Neural cell (in vitro differentiated cells): Measurements from ENCODE around the gene SLC19A1.

Source experiments
- CTCF ChIP-seq: fragments of 450-650 bp; IDR thresholded peaks from 2 replicates; pipeline ENCODE4 v1.5.1; 2014; ENCODE audit warnings: antibody characterized with exemption, mild to moderate bottlenecking, moderate library complexity; ENCODE audit not compliant: poor library complexity, severe bottlenecking
- EP300 ChIP-seq: fragments of 450-650 bp; conservative IDR thresholded peaks from 2 replicates; pipeline ENCODE4 v1.6.1; 2014; ENCODE audit warnings: antibody characterized with exemption, mild to moderate bottlenecking, moderate library complexity; ENCODE audit not compliant: poor library complexity, severe bottlenecking
- EZH2 ChIP-seq: fragments of 200-600, 300-800 bp; shearing (Covaris generic), sonication (generic); IDR thresholded peaks from 2 replicates; pipeline ENCODE4 v1.6.1; 2014; ENCODE audit warnings: antibody characterized with exemption, low read length, borderline replicate concordance, mild to moderate bottlenecking; ENCODE audit not compliant: insufficient read depth, poor library complexity, severe bottlenecking
- MXI1 ChIP-seq: fragments of 450-650 bp; conservative IDR thresholded peaks from 2 replicates; pipeline ENCODE4 v1.6.1; 2014; ENCODE audit warnings: antibody characterized with exemption, mild to moderate bottlenecking; ENCODE audit not compliant: poor library complexity, severe bottlenecking
- POLR2AphosphoS5 ChIP-seq: IDR thresholded peaks from 2 replicates; pipeline ENCODE4 v1.6.1; 2012
- RAD21 ChIP-seq: fragments of 450-650 bp; conservative IDR thresholded peaks from 2 replicates; pipeline ENCODE4 v1.6.1; 2014; ENCODE audit warnings: antibody characterized with exemption, mild to moderate bottlenecking, moderate library complexity
- REST ChIP-seq: IDR thresholded peaks from 2 replicates; pipeline ENCODE4 v1.6.1; 2012; ENCODE audit warnings: borderline replicate concordance
- TAF1 ChIP-seq: IDR thresholded peaks from 2 replicates; pipeline ENCODE4 v1.6.1; 2012; ENCODE audit warnings: low read depth

GRCh38 chr21:45522986-45523385, 19.3 kb downstream of the SLC19A1 start:
- TF ChIP-seq CTCF (no peak), POLR2AphosphoS5 (no peak), EZH2 (no peak), EP300 (no peak), RAD21 (no peak), REST (no peak), MXI1 (no peak), TAF1 (no peak)
